ENCODE measurements around the gene SRSF9.
A peak's percentile ranks its signal among the peaks of the same experiment; 100 is the strongest.
"Not testable (repeated sequence)": the region's sequence is repeated elsewhere in the genome, so short reads cannot be mapped to it uniquely, and the experiment has no call there.

The SRSF9 gene

GRCh38 chr12:120447992-120448391, 21.6 kb downstream of the SRSF9 start:
- DNase-seq (ENCODE audit: low read depth): no peak

- not testable (repeated sequence) for DNase-seq (ENCODE audit: low read depth)
Measured at GRCh38 chr12:120446844-120447178, 22.7 kb downstream of the SRSF9 start.

GRCh38 chr12:120445911-120446843, 23.4 kb downstream of the SRSF9 start, which contains the start of the genes GATC and TRIAP1:
TSS of gene GATC (plus strand) at chr12:120446444. CDS start at chr12:120446481, 37 bp downstream.
TSS of gene TRIAP1 (minus strand) at chr12:120446384. CDS start at chr12:120446372, 12 bp downstream.
- no peak for DNase-seq (ENCODE audit: low read depth)

- DNase-seq (ENCODE audit: low read depth): no peak
Measured at GRCh38 chr12:120444676-120445075, 24.9 kb downstream of the SRSF9 start.

- no peak for DNase-seq (ENCODE audit: low read depth)
Measured at GRCh38 chr12:120439646-120440247, 29.8 kb downstream of the SRSF9 start.

- no peak for DNase-seq (ENCODE audit: low read depth)
Measured at GRCh38 chr12:120438495-120439198, 30.9 kb downstream of the SRSF9 start.

- peak; percentile 90 for DNase-seq (ENCODE audit: low read depth)
Measured at GRCh38 chr12:120437735-120438494, 31.6 kb downstream of the SRSF9 start, which contains the start of gene COX6A1. TSS of gene COX6A1 (plus strand) at chr12:120438113. CDS start at chr12:120438127, 14 bp downstream.

- DNase-seq (ENCODE audit: low read depth): no peak
Measured at GRCh38 chr12:120432772-120433525, 36.6 kb downstream of the SRSF9 start.

GRCh38 chr12:120429368-120429767, 40.2 kb downstream of the SRSF9 start:
- no peak for DNase-seq (ENCODE audit: low read depth)

- no peak for DNase-seq (ENCODE audit: low read depth)
Measured at GRCh38 chr12:120428597-120429229, 40.8 kb downstream of the SRSF9 start.

GRCh38 chr12:120425797-120426196, 43.8 kb downstream of the SRSF9 start:
- DNase-seq (ENCODE audit: low read depth): no peak

- DNase-seq (ENCODE audit: low read depth): no peak
Measured at GRCh38 chr12:120422892-120423456, 46.6 kb downstream of the SRSF9 start.

- no peak for DNase-seq (ENCODE audit: low read depth)
Measured at GRCh38 chr12:120421701-120422100, 47.8 kb downstream of the SRSF9 start.

GRCh38 chr12:120417917-120418580, 51.5 kb downstream of the SRSF9 start:
- no peak for DNase-seq (ENCODE audit: low read depth)

GRCh38 chr12:120416490-120417216, 52.9 kb downstream of the SRSF9 start:
- no peak for DNase-seq (ENCODE audit: low read depth)

GRCh38 chr12:120413901-120414695, 55.5 kb downstream of the SRSF9 start:
- DNase-seq (ENCODE audit: low read depth): no peak

GRCh38 chr12:120412421-120412820, 57.1 kb downstream of the SRSF9 start:
- no peak for DNase-seq (ENCODE audit: low read depth)
